ENCODE measurements around the gene CASK.

DNA sequence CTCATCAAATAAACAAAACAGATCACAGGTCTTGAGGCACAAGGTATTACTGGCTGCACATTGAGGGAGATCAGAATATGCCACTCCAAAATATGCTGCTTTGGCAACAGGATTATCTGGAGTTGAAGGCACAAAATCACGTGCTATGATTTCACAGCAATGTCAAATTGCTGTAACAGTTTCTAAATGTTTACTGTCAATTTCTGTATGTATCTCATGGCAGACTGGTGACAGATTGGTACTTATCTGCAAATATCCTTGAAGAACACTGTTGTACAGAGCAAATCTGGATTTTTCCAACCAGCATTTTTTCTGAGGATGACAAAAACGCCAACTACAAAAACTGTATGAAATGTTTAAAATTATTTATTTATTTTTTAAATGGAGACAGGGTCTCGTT is 172.6 kb downstream of the CASK start:
- TF ChIP-seq, protein P1, sequence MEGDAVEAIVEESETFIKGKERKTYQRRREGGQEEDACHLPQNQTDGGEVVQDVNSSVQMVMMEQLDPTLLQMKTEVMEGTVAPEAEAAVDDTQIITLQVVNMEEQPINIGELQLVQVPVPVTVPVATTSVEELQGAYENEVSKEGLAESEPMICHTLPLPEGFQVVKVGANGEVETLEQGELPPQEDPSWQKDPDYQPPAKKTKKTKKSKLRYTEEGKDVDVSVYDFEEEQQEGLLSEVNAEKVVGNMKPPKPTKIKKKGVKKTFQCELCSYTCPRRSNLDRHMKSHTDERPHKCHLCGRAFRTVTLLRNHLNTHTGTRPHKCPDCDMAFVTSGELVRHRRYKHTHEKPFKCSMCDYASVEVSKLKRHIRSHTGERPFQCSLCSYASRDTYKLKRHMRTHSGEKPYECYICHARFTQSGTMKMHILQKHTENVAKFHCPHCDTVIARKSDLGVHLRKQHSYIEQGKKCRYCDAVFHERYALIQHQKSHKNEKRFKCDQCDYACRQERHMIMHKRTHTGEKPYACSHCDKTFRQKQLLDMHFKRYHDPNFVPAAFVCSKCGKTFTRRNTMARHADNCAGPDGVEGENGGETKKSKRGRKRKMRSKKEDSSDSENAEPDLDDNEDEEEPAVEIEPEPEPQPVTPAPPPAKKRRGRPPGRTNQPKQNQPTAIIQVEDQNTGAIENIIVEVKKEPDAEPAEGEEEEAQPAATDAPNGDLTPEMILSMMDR (IDR thresholded peaks at IDR 0.05; ENCODE audit: insufficient read depth, low read length) = no peak
- TF ChIP-seq POLR2AphosphoS5 (IDR thresholded peaks at IDR 0.05; ENCODE audit: low read depth) (no peak), SPI1 (IDR thresholded peaks at IDR 0.05; ENCODE audit: borderline replicate concordance, low read depth) (no peak), GABPA (IDR thresholded peaks at IDR 0.05; ENCODE audit: low read depth) (no peak)
